ENCODE results near the gene DCTPP1. TPM values are rescaled to one million over a fixed set of nuclear protein-coding genes. Genes with fewer than 3 reads are reported as not detected.

The DCTPP1 gene
- total RNA-seq, 1 donor from 2014 or later = 30.3 TPM

- FAIRE-seq = no peak
- Histone ChIP-seq H3K27me3 (ENCODE audit: control insufficient read depth, insufficient read depth, low read length) (no peaks in the 10 kb centered on the region), H3K4me3 (ENCODE audit: low read depth, low read length) (no peak overlapping the region), H3K36me3 (ENCODE audit: control insufficient read depth, insufficient read depth, low read length) (no peaks in the 10 kb centered on the region)
- TF ChIP-seq CTCF (IDR thresholded peaks at IDR 0.05; ENCODE audit: insufficient read depth, low read length, severe bottlenecking) = no peak
- peak; percentile 76 for DNase-seq (ENCODE audit: low read depth)
Observed at GRCh38 chr16:30434852-30435251, 5.0 kb upstream of the DCTPP1 start.

GRCh38 chr16:30430428-30430970, 669 bp upstream of the DCTPP1 start:
- H3K4me3 ChIP-seq (ENCODE audit: low read depth, low read length) = no peak overlapping the region
- H3K27me3 ChIP-seq (ENCODE audit: control insufficient read depth, insufficient read depth, low read length) = no peaks in the 10 kb centered on the region
- DNase-seq (ENCODE audit: low read depth) = no peak
- peaks cover 6% of the 10 kb centered on the region for H3K36me3 ChIP-seq (ENCODE audit: control insufficient read depth, insufficient read depth, low read length)
- FAIRE-seq = no peak
- no peak for TF ChIP-seq CTCF (IDR thresholded peaks at IDR 0.05; ENCODE audit: insufficient read depth, low read length, severe bottlenecking)

- no peak for TF ChIP-seq CTCF (IDR thresholded peaks at IDR 0.05; ENCODE audit: insufficient read depth, low read length, severe bottlenecking)
- no peak for FAIRE-seq
- peak overlapping the region; percentile 80 for H3K4me3 ChIP-seq (ENCODE audit: low read depth, low read length)
- peaks cover 6% of the 10 kb centered on the region for H3K36me3 ChIP-seq (ENCODE audit: control insufficient read depth, insufficient read depth, low read length)
- no peaks in the 10 kb centered on the region for H3K27me3 ChIP-seq (ENCODE audit: control insufficient read depth, insufficient read depth, low read length)
- DNase-seq (ENCODE audit: low read depth) = no peak
Observed at GRCh38 chr16:30429418-30429677, 482 bp downstream of the DCTPP1 start.

- no peak for TF ChIP-seq CTCF (IDR thresholded peaks at IDR 0.05; ENCODE audit: insufficient read depth, low read length, severe bottlenecking)
- Histone ChIP-seq H3K36me3 (ENCODE audit: control insufficient read depth, insufficient read depth, low read length) (peaks cover 11% of the 10 kb centered on the region), H3K4me3 (ENCODE audit: low read depth, low read length) (no peak overlapping the region), H3K27me3 (ENCODE audit: control insufficient read depth, insufficient read depth, low read length) (no peaks in the 10 kb centered on the region)
- DNase-seq (ENCODE audit: low read depth) = no peak
- no peak for FAIRE-seq
Observed at GRCh38 chr16:30428055-30428454, 1.8 kb downstream of the DCTPP1 start.

- TF ChIP-seq CTCF (IDR thresholded peaks at IDR 0.05; ENCODE audit: insufficient read depth, low read length, severe bottlenecking) = no peak
- Histone ChIP-seq H3K27me3 (ENCODE audit: control insufficient read depth, insufficient read depth, low read length) (no peaks in the 10 kb centered on the region), H3K4me3 (ENCODE audit: low read depth, low read length) (no peak overlapping the region), H3K36me3 (ENCODE audit: control insufficient read depth, insufficient read depth, low read length) (peaks cover 6% of the 10 kb centered on the region)
- no peak for DNase-seq (ENCODE audit: low read depth)
- FAIRE-seq = no peak
Observed at GRCh38 chr16:30421010-30421409, 8.8 kb downstream of the DCTPP1 start.
